HepG2 (cell line): ENCODE measurements around the gene DHCR7. TPM values are rescaled to one million over a fixed set of nuclear protein-coding genes. Genes with fewer than 3 reads are reported as not detected.

ENCODE experiments used
- ATAC-seq: fragments of 200-7000 bp; cut with Tn5 transposase; 3 replicates; pipeline ENCODE4 v1.9.1; 2020; ENCODE audit warnings: mild to moderate bottlenecking, moderate library complexity
- BruUV-seq: library from RNA; stranded (reverse); fragments of 400-500 nt; replicated peaks from 2 replicates; lab custom pipeline; 2021; lab: Mats Ljungman, UMichigan
- CTCF ChIA-PET: fragments of 300-600 bp; formaldehyde crosslinking; extraction: SDS; loops from one replicate; lab custom pipeline; 2021; ENCODE audit warnings: low total read pairs, inconsistent platforms, low intra/inter-chr PET ratio; lab: Yijun Ruan, JAX
- POLR2A ChIA-PET: fragments of 350-600 bp; sonication (Branson Sonifier 250); formaldehyde crosslinking; loops from one replicate; lab custom pipeline; 2020; ENCODE audit warnings: antibody characterized with exemption, inconsistent platforms; lab: Yijun Ruan, JAX
- DNase-seq: peaks from one replicate; pipeline ENCODE4 v3.0.0-alpha.2; 2015; ENCODE audit warnings: low spot score
- FAIRE-seq: peaks from 3 replicates; lab custom pipeline; 2011; peaks lifted over from hg19 to GRCh38; lab: Jason Lieb, UNC
- H2AFZ ChIP-seq: one replicate; pipeline ENCODE4 v1.6.1; 2011; ENCODE audit warnings: low read length, inconsistent platforms
- H3K27ac ChIP-seq: fragments of 300-600 bp; 3 replicates; pipeline ENCODE4 v1.8.0; 2011; ENCODE audit warnings: mixed run types, mild to moderate bottlenecking, mixed read lengths, low read length, inconsistent platforms; ENCODE audit not compliant: insufficient read depth; ENCODE audit errors: extremely low read length
- H3K27me3 ChIP-seq, 2 experiments: fragments of 200-600 bp in 1 of 2; 2 replicates in 1 of 2; 3 replicates in 1 of 2; pipeline versions ENCODE4 v1.6.0 to v1.8.0; 2011; ENCODE audit warnings: low read length in 2 of 2, mild to moderate bottlenecking in 2 of 2, moderate library complexity in 2 of 2, inconsistent platforms in 1 of 2; ENCODE audit not compliant: insufficient read depth in 2 of 2, control insufficient read depth in 1 of 2
- H3K36me3 ChIP-seq, 2 experiments: fragments of 200-600 bp in 1 of 2; replicated peaks in 1 of 2; 2 replicates in 1 of 2; 3 replicates in 1 of 2; pipeline versions ENCODE4 v1.5.1 to v1.8.0; 2011; ENCODE audit warnings: low read length in 2 of 2, inconsistent platforms in 1 of 2; ENCODE audit not compliant: insufficient read depth in 2 of 2, control insufficient read depth in 1 of 2
- H3K4me1 ChIP-seq: 2 replicates; pipeline ENCODE4 v1.5.1; 2012; ENCODE audit warnings: low read length, inconsistent platforms; ENCODE audit not compliant: insufficient read depth
- H3K4me2 ChIP-seq: 2 replicates; pipeline ENCODE4 v1.6.0; 2011; ENCODE audit warnings: low read depth, low read length, inconsistent platforms
- H3K4me3 ChIP-seq, 3 experiments: fragments of 200-600 bp in 1 of 3; sonication (generic), shearing (Covaris generic) in 1 of 3; replicated peaks in 1 of 3; 2 replicates each; pipeline ENCODE4 v1.5.1; 2011 to 2016; ENCODE audit warnings: low read length in 3 of 3, inconsistent platforms in 2 of 3, low read depth in 2 of 3, mild to moderate bottlenecking in 2 of 3, control low read depth in 1 of 3, mixed read lengths in 1 of 3; ENCODE audit not compliant: insufficient read depth in 1 of 3
- H3K79me2 ChIP-seq: one replicate; pipeline ENCODE4 v1.6.1; 2011; ENCODE audit warnings: low read length, inconsistent platforms; ENCODE audit not compliant: insufficient read depth
- H3K9ac ChIP-seq: 2 replicates; pipeline ENCODE4 v1.6.0; 2011; ENCODE audit warnings: mild to moderate bottlenecking, low read depth, low read length, inconsistent platforms; ENCODE audit not compliant: insufficient read depth
- H3K9me3 ChIP-seq: 2 replicates; pipeline ENCODE4 v1.5.1; 2012; ENCODE audit warnings: mild to moderate bottlenecking, low read length
- H4K20me1 ChIP-seq: 2 replicates; pipeline ENCODE4 v1.6.0; 2011; ENCODE audit warnings: inconsistent platforms, mild to moderate bottlenecking, low read length, moderate library complexity; ENCODE audit not compliant: insufficient read depth
- ETS1 ChIP-seq: sonication (generic); formaldehyde crosslinking; IDR thresholded peaks from 2 replicates; pipeline ENCODE4 v1.4.0; 2020; ENCODE audit warnings: missing genetic modification reagents
- HDAC1 ChIP-seq: sonication (generic); formaldehyde crosslinking; IDR thresholded peaks from 2 replicates; pipeline ENCODE4 v1.5.1; 2020; ENCODE audit warnings: mild to moderate bottlenecking, missing genetic modification reagents
- KLF13 ChIP-seq: sonication (generic); formaldehyde crosslinking; IDR thresholded peaks from 2 replicates; pipeline ENCODE4 v1.4.0; 2020; ENCODE audit warnings: mild to moderate bottlenecking, missing genetic modification reagents
- MAF1 ChIP-seq: sonication (generic); formaldehyde crosslinking; IDR thresholded peaks from 2 replicates; pipeline ENCODE4 v1.5.0; 2020; ENCODE audit warnings: missing genetic modification reagents, borderline replicate concordance
- NR2F2 ChIP-seq: IDR thresholded peaks from 2 replicates; pipeline ENCODE4 v1.6.1; 2012; ENCODE audit warnings: low read depth, inconsistent platforms, borderline replicate concordance
- PAX8 ChIP-seq: sonication (generic); formaldehyde crosslinking; IDR thresholded peaks from 2 replicates; pipeline ENCODE4 v1.8.0; 2022; ENCODE audit warnings: mild to moderate bottlenecking, missing genetic modification reagents, borderline replicate concordance
- THYN1 ChIP-seq: sonication (generic); formaldehyde crosslinking; IDR thresholded peaks from 2 replicates; pipeline ENCODE4 v1.8.1; 2023; ENCODE audit warnings: low read depth, mild to moderate bottlenecking, moderate library complexity, missing genetic modification reagents, borderline replicate concordance
- TMF1 ChIP-seq: sonication (generic); formaldehyde crosslinking; IDR thresholded peaks from 2 replicates; pipeline ENCODE4 v1.8.1; 2022; ENCODE audit warnings: low read depth, missing genetic modification reagents
- ZBTB26 ChIP-seq: IDR thresholded peaks from 2 replicates; pipeline ENCODE4 v1.6.1; 2016; ENCODE audit warnings: missing compliant biosample characterization, missing genetic modification reagents, borderline replicate concordance
- ZIK1 ChIP-seq: sonication (generic); formaldehyde crosslinking; IDR thresholded peaks from 2 replicates; pipeline ENCODE4 v1.5.0; 2020; ENCODE audit warnings: mild to moderate bottlenecking, low read depth, missing genetic modification reagents, borderline replicate concordance
- ZNF3 ChIP-seq: IDR thresholded peaks from 2 replicates; pipeline ENCODE4 v1.7.0; 2017; ENCODE audit warnings: inconsistent platforms
- ZNF383 ChIP-seq: sonication (generic); formaldehyde crosslinking; IDR thresholded peaks from 2 replicates; pipeline ENCODE4 v1.4.0; 2020; ENCODE audit warnings: missing genetic modification reagents, mild to moderate bottlenecking, borderline replicate concordance
- ZNF414 ChIP-seq: sonication (generic); formaldehyde crosslinking; IDR thresholded peaks from 2 replicates; pipeline ENCODE4 v1.5.0; 2020; ENCODE audit warnings: missing genetic modification reagents
- ZNF468 ChIP-seq: sonication (generic); formaldehyde crosslinking; IDR thresholded peaks from 2 replicates; pipeline ENCODE4 v1.8.0; 2022; ENCODE audit warnings: mild to moderate bottlenecking, moderate library complexity, missing genetic modification reagents
- ZNF552 ChIP-seq: sonication (generic); formaldehyde crosslinking; IDR thresholded peaks from 2 replicates; pipeline ENCODE4 v1.9.0; 2022; ENCODE audit warnings: missing genetic modification reagents, mild to moderate bottlenecking, borderline replicate concordance
- ZNF883 ChIP-seq: sonication (generic); formaldehyde crosslinking; IDR thresholded peaks from 2 replicates; pipeline ENCODE4 v1.5.1; 2020; ENCODE audit warnings: mild to moderate bottlenecking, missing genetic modification reagents; ENCODE audit errors: not compliant biosample characterization
- ZSCAN29 ChIP-seq: sonication (generic); formaldehyde crosslinking; conservative IDR thresholded peaks from 2 replicates; pipeline ENCODE4 v1.4.0; 2020; ENCODE audit warnings: mild to moderate bottlenecking, missing genetic modification reagents
- WGBS: methylation state at CpG from one replicate; pipeline ENCODE4 v1.1.6; 2017; ENCODE audit warnings: low lambda C conversion rate; 5-methylcytosine and 5-hydroxymethylcytosine counted together
- in situ Hi-C: cut with HindIII; loops from 2 replicates; pipeline ENCODE4 v1.10.0; 2017; ENCODE audit warnings: low pct_unique_long_range_greater_than_20kb; ENCODE audit not compliant: extremely low pct_ligation_motif_present
- intact Hi-C: fragments of 100-400 bp; cut with micrococcal nuclease; formaldehyde crosslinking; loops from one replicate; pipeline ENCODE4 v1.10.0; 2022; ENCODE audit not compliant: unreplicated experiment
- polyA plus RNA-seq, 8 experiments: library from polyadenylated mRNA; depleted of rRNA in 3 of 8; stranded (reverse) in 7 of 8; unstranded in 1 of 8; fragments of >200 nt; fragmentation: Illumina TruSeq in 4 of 8; extraction: Trizol in 4 of 8; gene quantifications; 2 replicates each; pipeline versions ENCODE4 v1.2.1 to v1.2.3, GENCODE V29; 2011 to 2016; ENCODE audit warnings: low read depth in 4 of 8, missing spikeins in 1 of 8, mixed read lengths in 1 of 8; ENCODE audit not compliant: insufficient read depth in 1 of 8
- total RNA-seq, 5 experiments: library from RNA; depleted of rRNA; stranded (reverse); fragments of >200 nt; fragmentation: Illumina TruSeq; extraction: Trizol; gene quantifications; 2 replicates each; pipeline ENCODE4 v1.2.3, GENCODE V29; 2016; ENCODE audit warnings: low read depth in 1 of 5
- TF ChIP-seq, protein P1 (sequence below): sonication (generic); formaldehyde crosslinking; IDR thresholded peaks from 2 replicates; pipeline ENCODE4 v1.4.0; 2020; ENCODE audit warnings: low read depth, mild to moderate bottlenecking, missing genetic modification reagents

DHCR7 gene
- total and polyA plus RNA-seq, 2 of the 13 experiments (the other 11 are each of a cell fraction or from before 2014, with no cell fraction given), result 96.0 to 143 TPM

DNA sequence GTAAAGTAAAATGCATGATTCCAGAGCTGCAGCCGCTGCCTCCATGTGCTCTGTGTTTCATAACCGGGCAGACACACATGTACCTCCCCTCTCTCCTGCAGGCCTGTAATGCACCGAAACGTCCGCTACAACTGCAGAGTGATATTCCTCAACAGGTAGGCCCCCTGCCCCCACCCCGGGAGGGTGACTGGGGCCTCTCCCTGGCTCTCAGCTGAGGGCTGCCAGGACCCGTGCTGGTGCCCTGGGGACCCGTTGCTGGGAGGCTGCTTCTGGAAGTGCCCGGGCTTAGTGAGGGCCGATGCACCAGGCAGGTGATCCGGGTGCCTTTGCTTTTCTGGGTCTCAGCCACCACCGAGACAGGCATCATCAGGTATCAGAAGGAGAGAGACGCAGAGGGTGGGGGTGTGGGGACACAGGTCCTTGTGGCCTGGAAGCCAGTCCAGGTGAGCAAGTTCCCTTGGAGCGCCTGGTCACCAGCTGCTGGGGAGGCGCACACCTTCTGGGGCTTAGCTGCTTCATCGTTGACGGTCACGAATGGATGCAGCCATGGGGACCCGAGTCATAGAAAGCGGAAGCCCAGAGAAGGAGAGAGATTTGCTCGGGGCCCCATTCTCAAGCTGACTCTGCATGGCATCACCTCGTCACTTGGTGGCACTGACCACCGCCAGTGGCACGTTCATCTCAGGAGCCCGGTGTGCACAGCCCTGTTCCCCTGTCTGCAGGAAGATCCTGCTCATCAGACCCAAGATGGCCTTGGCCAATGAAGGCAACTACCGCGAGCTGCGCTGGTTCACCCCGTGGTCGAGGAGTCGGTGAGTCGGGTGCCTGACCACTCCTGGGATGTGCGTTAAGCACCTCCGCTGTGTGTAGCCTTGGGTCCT, 15.4 kb upstream of the DHCR7 start (continued):
- no peak for TF ChIP-seq ETS1

GRCh38 chr11:71462726-71463125, 14.5 kb upstream of the DHCR7 start:
- no peak for ATAC-seq
- WGBS, result 99% methylated on average over 11 of the region's 11 CpGs
- H3K9ac ChIP-seq, result no peak overlapping the region
- ChIA-PET CTCF (no interaction called here), POLR2A (no interaction called here)
- BruUV-seq, result no TSS peak
- no peak for FAIRE-seq
- DNase-seq, result no peak
- H4K20me1 ChIP-seq, result no peaks in the 10 kb centered on the region
- no peak overlapping the region for H3K27ac ChIP-seq
- no peaks in the 10 kb centered on the region for H3K27me3 ChIP-seq
- intact Hi-C loops (no loop called here), in situ Hi-C loops (no loop called here)
- H3K79me2 ChIP-seq, result no peaks in the 10 kb centered on the region
- no peaks in the 10 kb centered on the region for H3K9me3 ChIP-seq
- peaks cover 11% of the 10 kb centered on the region for H3K4me1 ChIP-seq
- peaks cover 22 to 52% of the 10 kb centered on the region in 2 experiments; a peak in 4 of 5 replicates for H3K36me3 ChIP-seq
- no peak overlapping the region for H3K4me2 ChIP-seq
- H3K4me3 ChIP-seq, result no peak overlapping the region
- no peak overlapping the region for H2AFZ ChIP-seq
- TF ChIP-seq HDAC1 (CRISPR knock-in tag), result no peak
- no peak for TF ChIP-seq KLF13 (CRISPR knock-in tag)
- TF ChIP-seq ZNF383 (CRISPR knock-in tag), result no peak
- no peak for TF ChIP-seq MAF1 (CRISPR knock-in tag)
- TF ChIP-seq ZNF414 (CRISPR knock-in tag), result no peak
- no peak for TF ChIP-seq ZNF468 (CRISPR knock-in tag)
- no peak for TF ChIP-seq THYN1 (CRISPR knock-in tag)
- TF ChIP-seq ZNF552 (CRISPR knock-in tag), result no peak
- TF ChIP-seq PAX8 (CRISPR knock-in tag), result no peak
- TF ChIP-seq ZNF883 (CRISPR knock-in tag), result no peak
- TF ChIP-seq ZBTB26, result no peak
- TF ChIP-seq ZSCAN29 (CRISPR knock-in tag), result no peak
- TF ChIP-seq ZNF3 (CRISPR knock-in tag), result no peak
- no peak for TF ChIP-seq NR2F2
- TF ChIP-seq ZIK1 (CRISPR knock-in tag), result no peak
- TF ChIP-seq, protein P1, sequence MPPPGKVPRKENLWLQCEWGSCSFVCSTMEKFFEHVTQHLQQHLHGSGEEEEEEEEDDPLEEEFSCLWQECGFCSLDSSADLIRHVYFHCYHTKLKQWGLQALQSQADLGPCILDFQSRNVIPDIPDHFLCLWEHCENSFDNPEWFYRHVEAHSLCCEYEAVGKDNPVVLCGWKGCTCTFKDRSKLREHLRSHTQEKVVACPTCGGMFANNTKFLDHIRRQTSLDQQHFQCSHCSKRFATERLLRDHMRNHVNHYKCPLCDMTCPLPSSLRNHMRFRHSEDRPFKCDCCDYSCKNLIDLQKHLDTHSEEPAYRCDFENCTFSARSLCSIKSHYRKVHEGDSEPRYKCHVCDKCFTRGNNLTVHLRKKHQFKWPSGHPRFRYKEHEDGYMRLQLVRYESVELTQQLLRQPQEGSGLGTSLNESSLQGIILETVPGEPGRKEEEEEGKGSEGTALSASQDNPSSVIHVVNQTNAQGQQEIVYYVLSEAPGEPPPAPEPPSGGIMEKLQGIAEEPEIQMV, result no peak
- TF ChIP-seq TMF1, result no peak
